ENCODE measurements around the gene THADA.

DNA sequence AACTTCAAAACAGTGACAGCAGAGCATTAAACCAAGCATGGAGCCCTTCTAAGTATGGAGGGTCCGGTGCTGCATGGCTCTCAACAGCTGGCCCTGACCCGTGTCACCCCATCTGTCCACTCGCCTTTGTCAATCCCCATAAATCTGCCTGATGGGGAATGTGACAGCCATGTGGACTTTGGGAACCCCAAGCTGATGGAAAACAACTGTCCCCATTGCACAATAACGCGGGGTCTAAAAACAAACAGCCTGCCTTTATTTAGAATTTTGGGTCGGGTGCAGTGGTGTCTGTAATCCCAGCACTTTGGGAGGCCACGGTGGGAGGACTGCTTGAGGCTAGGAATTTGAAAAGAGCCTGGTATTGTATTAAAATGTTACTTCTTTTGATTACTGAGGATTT lies 17.1 kb upstream of the THADA start:
- TF ChIP-seq, protein P1, sequence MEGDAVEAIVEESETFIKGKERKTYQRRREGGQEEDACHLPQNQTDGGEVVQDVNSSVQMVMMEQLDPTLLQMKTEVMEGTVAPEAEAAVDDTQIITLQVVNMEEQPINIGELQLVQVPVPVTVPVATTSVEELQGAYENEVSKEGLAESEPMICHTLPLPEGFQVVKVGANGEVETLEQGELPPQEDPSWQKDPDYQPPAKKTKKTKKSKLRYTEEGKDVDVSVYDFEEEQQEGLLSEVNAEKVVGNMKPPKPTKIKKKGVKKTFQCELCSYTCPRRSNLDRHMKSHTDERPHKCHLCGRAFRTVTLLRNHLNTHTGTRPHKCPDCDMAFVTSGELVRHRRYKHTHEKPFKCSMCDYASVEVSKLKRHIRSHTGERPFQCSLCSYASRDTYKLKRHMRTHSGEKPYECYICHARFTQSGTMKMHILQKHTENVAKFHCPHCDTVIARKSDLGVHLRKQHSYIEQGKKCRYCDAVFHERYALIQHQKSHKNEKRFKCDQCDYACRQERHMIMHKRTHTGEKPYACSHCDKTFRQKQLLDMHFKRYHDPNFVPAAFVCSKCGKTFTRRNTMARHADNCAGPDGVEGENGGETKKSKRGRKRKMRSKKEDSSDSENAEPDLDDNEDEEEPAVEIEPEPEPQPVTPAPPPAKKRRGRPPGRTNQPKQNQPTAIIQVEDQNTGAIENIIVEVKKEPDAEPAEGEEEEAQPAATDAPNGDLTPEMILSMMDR (IDR thresholded peaks at IDR 0.05) = no peak
- TF ChIP-seq EZH2 (IDR thresholded peaks at IDR 0.05) = no peak

Measured in neural progenitor cell (in vitro differentiated cells).